CD4-positive, alpha-beta T cell treated with Interleukin-17A for 4 hours (primary cell): Measurements from ENCODE around the gene HBG2.
"Not testable (repeated sequence)": the region's sequence is repeated elsewhere in the genome, so short reads cannot be mapped to it uniquely, and the experiment has no call there.

Experiments used
- DNase-seq: peaks from one replicate; pipeline ENCODE4 v3.0.0-alpha.2; 2020; ENCODE audit warnings: mixed read lengths

Gene HBG2

DNA sequence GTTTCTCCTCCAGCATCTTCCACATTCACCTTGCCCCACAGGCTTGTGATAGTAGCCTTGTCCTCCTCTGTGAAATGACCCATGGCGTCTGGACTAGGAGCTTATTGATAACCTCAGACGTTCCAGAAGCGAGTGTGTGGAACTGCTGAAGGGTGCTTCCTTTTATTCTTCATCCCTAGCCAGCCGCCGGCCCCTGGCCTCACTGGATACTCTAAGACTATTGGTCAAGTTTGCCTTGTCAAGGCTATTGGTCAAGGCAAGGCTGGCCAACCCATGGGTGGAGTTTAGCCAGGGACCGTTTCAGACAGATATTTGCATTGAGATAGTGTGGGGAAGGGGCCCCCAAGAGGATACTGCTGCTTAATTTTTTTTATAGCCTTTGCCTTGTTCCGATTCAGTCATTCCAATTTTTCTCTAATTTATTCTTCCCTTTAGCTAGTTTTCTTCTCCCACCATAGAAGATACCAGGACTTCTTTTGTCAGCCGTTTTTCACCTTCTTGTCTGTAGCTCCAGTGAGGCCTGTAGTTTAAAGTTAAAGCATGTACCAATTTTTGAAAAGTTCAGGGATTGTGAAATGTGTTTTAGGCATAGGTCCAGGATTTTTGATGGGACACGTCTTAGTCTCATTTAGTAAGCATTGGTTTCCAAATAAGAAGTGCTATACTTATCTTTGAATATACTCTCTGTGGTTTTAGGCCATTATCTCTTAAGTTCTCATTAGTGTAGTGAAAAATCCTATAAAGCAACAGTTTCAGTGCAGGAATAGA, at the start of gene HBG2:
TSS of gene HBG2 (minus strand) at position 136 of the 768 bp plus-strand sequence. CDS start at position 83, 53 bp downstream.
- not testable (repeated sequence) for DNase-seq

DNA sequence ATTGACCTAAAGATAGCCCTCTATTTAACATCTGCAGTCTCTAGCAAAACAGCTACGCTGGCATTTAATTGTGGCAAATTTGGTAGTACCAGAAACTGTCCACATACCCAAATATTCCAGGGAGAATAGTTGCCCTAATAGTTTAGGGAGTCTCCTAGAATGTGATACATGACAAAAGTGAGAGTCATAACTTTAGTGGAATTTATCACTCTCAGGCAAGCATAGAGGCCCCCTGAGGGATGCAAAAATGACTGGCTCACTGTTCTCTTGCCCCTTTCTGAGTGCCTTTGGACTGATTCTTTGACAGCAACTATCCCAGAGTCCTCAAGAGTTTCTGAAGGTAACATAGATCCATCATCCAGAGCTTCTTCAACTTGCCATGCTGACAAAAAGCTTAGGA, 49.5 kb upstream of the HBG2 start:
- no peak for DNase-seq

- no peak for DNase-seq
Measured at GRCh38 chr11:5303626-5304025, 49.0 kb upstream of the HBG2 start.

- no peak for DNase-seq
Measured at GRCh38 chr11:5301846-5302245, 47.3 kb upstream of the HBG2 start, which contains the start of gene OR51B4. OR51B4 (minus strand) TSS chr11:5301946; CDS start chr11:5301946, 0 bp downstream.

DNA sequence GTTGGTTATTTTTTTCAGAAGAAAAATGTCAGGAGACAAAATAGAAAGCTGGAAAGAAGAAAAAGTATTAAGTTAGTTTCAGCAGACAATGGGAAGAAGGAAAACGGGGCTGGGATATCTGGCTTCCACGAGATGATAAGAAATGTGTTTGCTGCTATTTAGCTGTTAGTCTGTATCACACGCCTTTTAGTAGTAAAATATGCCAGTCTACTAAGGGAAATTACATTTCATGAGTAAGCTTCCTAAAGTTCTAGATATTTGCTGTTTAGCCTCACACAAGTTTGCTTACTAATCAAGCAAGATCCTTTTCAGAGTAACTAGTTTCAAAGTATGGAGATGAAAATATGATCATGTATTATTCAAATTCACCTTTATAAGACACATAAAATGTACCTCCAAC, 45.7 kb upstream of the HBG2 start:
- no peak for DNase-seq

DNA sequence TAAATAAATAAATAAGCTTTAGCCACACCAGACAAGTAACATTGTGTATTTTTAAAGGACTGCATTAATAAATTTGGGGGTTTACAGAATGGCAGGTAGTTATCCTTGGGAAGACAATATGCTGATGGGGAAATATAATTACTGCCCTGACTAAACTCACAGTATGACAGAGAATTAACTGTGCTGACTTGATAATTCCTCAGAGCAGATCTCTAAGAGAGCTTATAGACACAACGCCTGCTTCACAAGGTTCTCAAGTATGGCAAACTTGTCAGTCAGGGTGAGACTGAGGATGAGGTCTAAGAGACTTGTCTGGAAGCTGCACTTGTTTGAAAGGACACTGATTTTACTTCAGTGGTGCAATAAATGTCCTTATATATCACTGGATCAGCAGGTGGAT, 43.9 kb upstream of the HBG2 start:
- DNase-seq: no peak

DNA sequence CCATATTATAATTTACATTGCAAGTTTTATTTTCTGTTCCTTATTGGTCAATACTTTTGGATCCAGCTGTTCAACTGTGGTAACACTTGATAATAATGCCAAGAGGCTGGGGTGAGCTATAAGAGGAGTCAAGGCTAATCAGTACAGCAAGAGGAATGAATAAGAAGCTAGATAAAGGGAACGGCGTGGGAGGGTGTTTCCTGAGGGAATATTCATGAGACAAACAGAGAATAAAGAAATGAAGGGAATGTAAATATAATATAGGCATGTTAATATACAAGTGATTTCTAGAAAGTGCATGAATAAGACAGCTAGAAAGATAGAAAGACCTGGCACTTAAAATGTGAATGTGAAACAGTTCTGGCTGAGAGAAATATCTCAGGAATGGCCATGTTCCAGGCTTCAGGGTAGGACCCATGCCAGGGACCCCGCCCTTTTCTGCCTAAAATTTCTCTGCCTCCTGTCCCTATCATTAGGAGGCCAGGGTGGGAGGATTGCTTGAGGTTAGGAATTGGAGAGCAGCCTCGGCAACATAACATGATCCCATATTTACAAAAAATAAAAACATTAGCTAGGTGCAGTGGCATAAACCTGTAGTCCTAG, 43.2 kb upstream of the HBG2 start:
- DNase-seq: no peak

DNA sequence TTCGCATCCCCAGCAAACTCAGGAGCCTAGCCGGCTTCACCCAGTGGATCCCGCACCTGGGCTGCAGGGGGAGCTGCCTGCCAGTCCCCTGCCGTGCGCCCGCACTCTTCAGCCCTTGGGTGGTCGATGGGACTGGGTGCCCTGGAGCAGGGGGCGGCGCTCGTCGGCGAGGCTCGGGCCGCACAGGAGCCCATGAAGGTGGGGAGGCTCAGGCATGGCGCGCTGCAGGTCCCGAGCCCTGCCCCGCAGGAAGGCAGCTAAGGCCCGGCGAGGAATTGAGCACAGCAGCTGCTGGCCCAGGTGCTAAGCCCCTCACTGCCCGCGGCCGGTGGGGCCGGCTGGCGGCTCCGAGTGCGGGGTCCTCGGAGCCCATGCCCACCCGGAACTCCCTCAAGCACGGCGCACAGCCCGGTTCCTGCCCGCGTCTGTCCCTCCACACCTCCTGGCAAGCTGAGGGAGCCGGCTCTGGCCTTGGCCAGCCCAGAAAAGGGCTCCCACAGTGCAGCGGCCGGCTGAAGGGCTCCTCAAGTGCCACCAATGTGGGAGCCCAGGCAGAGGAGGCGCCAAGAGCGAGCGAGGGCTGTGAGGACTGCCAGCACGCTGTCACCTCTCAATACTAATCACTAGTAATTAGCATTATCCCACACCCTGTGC, 39.9 kb upstream of the HBG2 start:
- not testable (repeated sequence) for DNase-seq

- DNase-seq: no peak
Measured at GRCh38 chr11:5293028-5293427, 38.4 kb upstream of the HBG2 start.

DNA sequence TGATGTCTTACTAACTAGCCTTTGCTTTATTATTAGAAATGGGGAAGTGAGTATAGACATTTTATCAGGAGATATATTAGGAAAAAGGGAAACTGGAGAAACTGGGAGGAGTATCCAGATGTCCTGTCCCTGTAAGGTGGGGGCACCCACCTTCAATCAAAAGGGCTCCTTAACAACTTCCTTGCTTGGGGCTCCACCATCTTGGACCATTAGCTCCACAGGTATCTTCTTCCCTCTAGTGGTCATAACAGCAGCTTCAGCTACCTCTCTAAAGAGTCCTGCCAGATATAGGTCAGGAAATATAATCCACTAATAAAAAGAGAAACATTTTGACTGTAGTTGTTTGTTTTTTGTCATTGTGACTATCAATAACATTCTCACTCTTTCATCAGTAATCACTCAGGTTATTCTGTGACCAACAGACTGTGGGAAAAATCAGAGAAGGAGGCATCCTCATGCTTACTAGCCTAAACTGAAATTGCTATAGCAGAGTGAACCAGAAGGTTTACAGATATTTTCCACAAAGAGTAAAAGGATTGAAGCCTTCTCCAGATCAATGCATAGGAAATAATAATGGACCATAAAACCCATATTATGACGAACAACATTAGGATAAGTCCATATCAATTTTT, 36.7 kb upstream of the HBG2 start:
- no peak for DNase-seq

- DNase-seq: no peak
Measured at GRCh38 chr11:5290106-5290505, 35.5 kb upstream of the HBG2 start.

- no peak for DNase-seq
Measured at GRCh38 chr11:5289696-5290095, 35.1 kb upstream of the HBG2 start.

- DNase-seq: no peak
Measured at GRCh38 chr11:5288906-5289550, 34.4 kb upstream of the HBG2 start.

GRCh38 chr11:5288108-5288905, 33.7 kb upstream of the HBG2 start:
- no peak for DNase-seq

GRCh38 chr11:5286901-5287300, 32.3 kb upstream of the HBG2 start:
- DNase-seq: no peak

- DNase-seq: no peak
Measured at GRCh38 chr11:5286351-5286750, 31.8 kb upstream of the HBG2 start.

DNA sequence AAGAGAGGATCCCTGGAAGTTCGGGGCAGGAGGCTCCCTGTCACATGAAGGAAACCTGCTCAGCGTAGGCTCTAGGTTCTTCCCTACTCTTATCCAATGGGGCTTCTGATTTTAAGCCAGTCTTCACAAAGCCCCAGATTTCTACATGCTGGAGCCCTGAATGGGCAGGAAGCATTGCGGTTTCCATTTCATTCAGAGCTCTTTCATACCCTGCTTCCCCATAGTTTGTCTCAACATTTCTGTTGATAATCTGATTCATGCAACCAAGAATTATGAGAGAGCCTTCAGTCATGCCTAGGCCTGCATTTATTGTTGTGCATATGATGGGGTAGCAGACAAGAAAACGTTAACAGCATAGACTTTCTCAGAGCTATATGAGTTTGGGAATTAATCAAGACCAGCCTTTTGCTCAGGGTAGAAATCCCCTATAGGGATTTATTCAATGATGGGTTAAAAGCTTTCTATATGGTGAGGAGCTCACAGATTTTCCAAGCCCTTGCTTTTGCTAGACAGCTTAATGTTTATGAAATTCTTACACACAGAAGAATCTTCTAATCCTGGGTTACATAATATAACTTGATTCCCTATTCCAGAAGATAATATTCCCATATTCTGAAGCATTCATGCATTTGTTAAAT, 31.2 kb upstream of the HBG2 start:
- no peak for DNase-seq

GRCh38 chr11:5284637-5285036, 30.1 kb upstream of the HBG2 start:
- no peak for DNase-seq

- no peak for DNase-seq
Measured at GRCh38 chr11:5283882-5284281, 29.3 kb upstream of the HBG2 start.

DNA sequence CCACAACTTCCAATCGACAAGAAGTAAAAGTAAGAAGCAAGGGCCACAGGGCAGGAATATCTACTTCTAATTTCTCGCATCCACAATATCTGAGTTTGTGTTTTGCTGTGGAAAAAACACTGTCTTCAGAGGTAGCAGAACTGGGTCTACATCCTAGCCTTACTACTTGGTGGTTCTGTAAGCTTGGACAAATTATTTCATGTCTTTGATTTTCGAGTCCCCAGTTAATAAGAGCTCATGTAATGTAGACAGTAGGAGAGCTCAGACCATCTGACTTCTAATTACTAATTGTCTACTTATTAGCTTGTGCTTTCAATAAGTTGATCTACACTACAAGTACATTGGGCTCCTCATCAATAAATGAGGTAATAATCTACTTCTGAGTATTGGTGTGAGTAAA, 28.5 kb upstream of the HBG2 start:
- DNase-seq: no peak

GRCh38 chr11:5282628-5283027, 28.0 kb upstream of the HBG2 start:
- no peak for DNase-seq

DNA sequence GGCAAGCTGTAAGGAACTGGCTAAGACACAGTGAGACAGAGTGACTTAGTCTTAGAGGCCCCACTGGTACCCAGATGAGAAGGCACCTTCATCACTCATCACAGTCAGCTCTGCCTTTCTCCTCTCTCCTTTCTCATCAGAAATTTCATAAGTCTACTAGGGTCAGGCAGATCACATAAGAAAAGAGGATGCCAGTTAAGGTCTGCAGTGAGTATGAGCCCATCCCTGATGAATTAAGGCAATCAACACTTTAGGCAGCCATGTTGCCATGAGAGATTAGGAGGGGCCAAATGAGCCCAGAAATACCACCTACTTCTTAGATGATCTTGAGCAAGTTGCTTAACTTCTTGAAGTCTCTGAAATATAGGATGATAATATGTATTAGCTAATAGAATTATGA, 27.0 kb upstream of the HBG2 start:
- DNase-seq: no peak
